22Rv1 (cell line): ENCODE results near the gene GALNTL6.

Source experiments
- H3K27ac ChIP-seq: fragments of 450-650 bp; 2 replicates; pipeline ENCODE4 v1.5.1; 2017
- CTCF ChIP-seq: fragments of 450-650 bp; IDR thresholded peaks from 2 replicates; pipeline ENCODE4 v1.5.1; 2017; ENCODE audit warnings: mild to moderate bottlenecking
- ZFX ChIP-seq: fragments of 450-650 bp; IDR thresholded peaks from 2 replicates; pipeline ENCODE4 v1.6.1; 2017; ENCODE audit warnings: antibody characterized with exemption, borderline replicate concordance

The GALNTL6 gene

GRCh38 chr4:171983935-171984805, 171.0 kb downstream of the GALNTL6 start:
- TF ChIP-seq CTCF = no peak
- no peak overlapping the region for H3K27ac ChIP-seq

- no peak overlapping the region for H3K27ac ChIP-seq
- TF ChIP-seq ZFX (no peak), CTCF (no peak)
Observed at GRCh38 chr4:171985129-171985528, 171.9 kb downstream of the GALNTL6 start.

GRCh38 chr4:171993247-171993646, 180.0 kb downstream of the GALNTL6 start:
- no peak overlapping the region for H3K27ac ChIP-seq
- TF ChIP-seq ZFX (no peak), CTCF (no peak)

DNA sequence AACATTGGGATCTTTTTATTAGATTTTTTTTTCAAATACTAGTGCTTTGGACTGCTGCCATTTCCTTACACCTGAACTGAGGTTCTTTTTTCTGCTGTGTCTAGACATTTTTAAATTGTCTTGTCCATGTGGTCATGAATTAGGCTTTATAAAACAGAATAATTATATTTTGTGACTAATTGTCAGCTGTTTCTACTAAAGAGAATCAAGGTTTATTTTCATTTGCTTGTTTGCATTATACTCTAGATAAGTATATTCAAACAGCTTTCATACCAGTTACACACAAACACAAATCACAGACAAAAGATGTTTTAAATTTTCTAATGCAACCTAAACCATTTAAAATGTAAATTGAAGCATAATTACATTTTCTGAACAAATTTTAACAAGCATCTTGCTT, 194.7 kb downstream of the GALNTL6 start:
- TF ChIP-seq ZFX (no peak), CTCF (no peak)
- H3K27ac ChIP-seq = no peak overlapping the region

- no peak overlapping the region for H3K27ac ChIP-seq
- TF ChIP-seq ZFX = no peak
Observed at GRCh38 chr4:172009446-172010230, 196.4 kb downstream of the GALNTL6 start.

GRCh38 chr4:172011196-172011595, 198.0 kb downstream of the GALNTL6 start:
- H3K27ac ChIP-seq = no peak overlapping the region
- TF ChIP-seq ZFX = no peak
- no peak for TF ChIP-seq CTCF

- no peak for TF ChIP-seq CTCF
- TF ChIP-seq ZFX = no peak
- no peak overlapping the region for H3K27ac ChIP-seq
Observed at GRCh38 chr4:172018358-172018757, 205.2 kb downstream of the GALNTL6 start.
